Putamen (tissue), 1 donor: Measurements from ENCODE around the gene BZW2.

Source experiments
- DNase-seq: peaks from one replicate; pipeline ENCODE4 v3.0.0-alpha.2; 2016; ENCODE audit warnings: low spot score

Gene BZW2

GRCh38 chr7:16753932-16754855, 108.2 kb downstream of the BZW2 start:
- DNase-seq, result no peak

GRCh38 chr7:16754856-16755317, 108.9 kb downstream of the BZW2 start:
- no peak for DNase-seq

- no peak for DNase-seq
Measured at GRCh38 chr7:16755397-16755796, 109.4 kb downstream of the BZW2 start.
